HG03135 (cell line): ENCODE results near the gene RPL28.
A peak's percentile ranks its signal among the peaks of the same experiment; 100 is the strongest.

Experiments
- ATAC-seq: cut with Tn5 transposase; IDR thresholded peaks from one replicate; pipeline ENCODE4 v1.9.1; 2021; ENCODE audit warnings: mild to moderate bottlenecking, moderate library complexity; ENCODE audit not compliant: unreplicated experiment

Gene RPL28

DNA sequence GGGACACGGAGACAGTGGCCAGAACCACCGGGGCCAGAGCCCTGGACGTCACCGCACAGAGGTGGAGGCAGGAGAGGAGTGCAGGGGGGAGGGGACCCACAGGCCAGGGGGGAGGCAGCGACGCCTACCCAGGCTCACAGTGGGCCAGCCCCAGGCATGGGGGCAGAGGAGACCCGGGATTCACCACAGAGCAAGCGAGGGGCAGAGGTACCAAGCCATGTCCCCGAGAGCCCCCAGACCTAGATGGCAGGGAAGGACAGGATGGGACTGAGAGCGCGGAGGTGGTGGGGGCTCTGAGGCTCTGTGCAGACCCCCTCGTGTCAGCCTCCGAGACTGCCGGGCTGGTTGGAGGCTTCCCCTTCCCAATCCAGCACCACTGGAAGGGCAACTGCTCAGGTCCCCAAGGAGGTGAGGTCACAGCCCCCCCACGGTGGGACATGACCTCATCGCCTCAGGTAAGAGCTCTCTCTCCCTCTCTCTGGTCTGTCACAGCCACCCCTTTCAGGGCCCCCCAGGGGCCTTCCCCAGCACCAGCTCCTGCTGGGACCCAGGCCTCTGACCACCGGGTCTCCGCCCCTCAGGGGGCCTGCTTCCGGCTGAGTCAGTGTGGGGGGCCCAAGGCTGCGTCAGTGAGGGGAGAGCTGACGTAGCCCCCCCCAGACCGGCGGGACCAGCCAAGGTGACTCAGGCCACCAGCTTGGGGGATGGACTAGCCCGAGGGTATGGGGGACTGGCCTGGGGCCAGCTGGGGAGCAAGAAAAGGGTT, 13.2 kb upstream of the RPL28 start:
- no peak for ATAC-seq

DNA sequence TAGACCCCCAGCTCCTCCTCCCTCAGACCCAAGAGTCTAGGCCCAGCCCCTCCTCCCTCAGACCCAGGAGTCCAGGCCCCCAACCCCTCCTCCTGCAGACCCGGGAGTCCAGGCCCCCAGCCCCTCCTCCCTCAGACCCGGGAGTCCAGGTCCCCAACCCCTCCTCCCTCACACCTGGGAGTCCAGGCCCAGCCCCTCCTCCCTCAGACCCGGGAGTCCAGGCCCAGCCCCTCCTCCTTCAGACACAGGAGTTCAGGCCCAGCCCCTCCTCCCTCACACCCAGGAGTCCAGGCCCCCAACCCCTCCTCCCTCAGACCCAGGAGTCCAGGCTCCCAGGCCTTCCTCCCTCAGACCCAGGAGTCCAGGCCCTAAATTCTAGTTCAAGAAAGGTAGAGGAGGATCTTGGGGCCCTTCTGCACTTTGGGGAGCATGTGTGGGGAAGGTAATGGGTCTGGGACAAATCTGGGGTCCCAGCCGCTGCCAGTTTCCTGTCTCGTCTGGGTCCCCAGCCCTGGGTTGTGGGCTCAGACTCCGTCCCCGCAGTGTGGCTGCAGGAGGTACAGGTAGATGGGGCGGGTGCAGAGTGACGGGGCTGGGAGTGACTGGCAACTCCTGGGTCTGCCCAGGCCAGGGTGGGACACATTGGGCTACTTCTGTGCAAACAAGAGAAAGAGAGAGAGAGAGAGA, 12.3 kb upstream of the RPL28 start:
- ATAC-seq: no peak

DNA sequence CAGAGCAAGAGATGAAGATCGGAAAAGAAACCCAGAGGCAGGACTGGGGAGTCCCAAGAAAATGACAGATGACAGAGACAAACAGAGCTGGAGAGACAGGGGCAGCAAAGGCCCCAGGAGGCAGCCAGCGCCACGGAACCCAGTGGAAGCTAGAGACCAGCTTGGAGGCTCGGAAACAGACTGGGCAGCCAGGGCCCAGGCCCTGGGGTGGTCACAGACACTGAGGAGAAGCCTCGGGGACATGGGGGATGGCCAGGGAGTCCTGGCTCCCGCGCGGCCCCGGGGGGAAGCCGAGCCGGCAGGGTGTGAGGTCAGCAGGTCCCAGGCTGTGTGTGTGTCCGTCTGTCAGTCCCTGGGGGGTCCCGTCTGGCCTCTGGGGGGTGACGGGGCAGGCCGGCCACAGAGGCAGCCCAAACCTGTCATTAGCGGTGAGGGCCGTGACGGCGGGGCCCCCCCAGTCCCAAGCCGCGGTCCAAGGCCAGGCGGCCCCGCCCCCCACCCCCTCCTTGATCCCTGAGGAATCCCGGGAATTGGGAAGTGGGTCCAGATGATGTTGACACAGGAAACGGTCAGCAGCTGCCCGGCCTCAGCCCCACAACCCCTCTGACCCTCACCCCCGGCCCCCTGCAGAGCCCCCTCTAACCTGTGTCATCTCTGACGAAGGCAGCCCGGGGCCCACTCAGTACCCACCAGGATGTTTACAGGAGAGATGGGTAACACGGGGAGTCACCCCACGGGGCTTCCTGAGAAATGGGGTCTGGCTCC, 11.6 kb upstream of the RPL28 start:
- no peak for ATAC-seq

- no peak for ATAC-seq
These were observed 9.3 kb upstream of the RPL28 start, which contains the start of gene TMEM190 for GRCh38 chr19:55376241-55376933. Gene TMEM190, plus strand, starts transcription at chr19:55376826. Its CDS starts 28 bp downstream, at chr19:55376854.

GRCh38 chr19:55377356-55378131, 8.2 kb upstream of the RPL28 start:
- no peak for ATAC-seq

- no peak for ATAC-seq
These were observed 6.6 kb upstream of the RPL28 start for GRCh38 chr19:55379174-55379573.

GRCh38 chr19:55382013-55382412, 3.7 kb upstream of the RPL28 start:
- ATAC-seq: no peak

GRCh38 chr19:55382522-55383054, 3.1 kb upstream of the RPL28 start:
- ATAC-seq: no peak

DNA sequence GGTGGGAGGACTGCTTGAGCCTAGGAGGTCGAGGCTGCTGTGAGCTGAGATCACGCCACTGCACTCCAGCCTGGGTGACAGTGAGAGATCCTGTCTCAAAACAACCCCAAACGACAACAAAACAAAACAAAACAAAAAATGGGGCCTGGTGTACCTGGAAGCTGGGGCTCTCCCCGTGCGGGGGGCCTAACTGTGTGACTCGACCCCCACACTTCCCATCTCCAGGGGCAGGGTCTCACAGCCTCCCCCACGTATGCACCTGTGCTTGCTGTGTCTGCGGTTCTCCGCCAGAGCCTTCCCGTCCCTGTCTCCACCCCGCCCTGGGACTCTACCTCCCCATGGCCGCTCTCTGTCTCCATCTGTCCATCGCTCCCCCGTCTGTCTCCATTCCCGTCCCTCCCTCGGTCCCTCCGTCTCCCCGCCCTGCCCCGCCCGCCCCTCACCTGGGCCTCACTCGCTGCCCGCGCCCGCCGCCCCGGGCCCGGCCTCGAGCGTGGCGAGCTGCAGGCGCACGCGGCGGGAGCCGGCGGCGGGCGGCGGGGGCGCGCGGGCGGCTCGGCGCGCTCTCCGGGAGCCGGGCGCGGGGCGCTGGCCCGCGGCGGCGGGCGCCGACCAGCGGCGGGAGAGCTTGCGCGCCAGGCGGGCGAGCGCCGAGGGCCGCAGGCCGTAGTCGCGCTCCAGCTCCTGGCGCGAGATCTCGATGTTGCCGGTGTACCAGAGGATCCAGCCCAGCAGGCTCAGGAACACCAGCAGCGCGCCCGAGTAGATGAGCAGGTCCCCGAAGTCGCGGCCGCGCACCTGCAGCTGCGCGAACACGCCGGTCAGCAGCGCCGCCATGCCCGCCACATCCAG, 2.2 kb upstream of the RPL28 start:
- no peak for ATAC-seq

GRCh38 chr19:55384131-55384919, 1.4 kb upstream of the RPL28 start, which contains the start of gene TMEM238:
Gene TMEM238, minus strand, starts transcription at chr19:55384292. Its CDS starts 33 bp downstream, at chr19:55384259.
- ATAC-seq: no peak

GRCh38 chr19:55384920-55385723, 610 bp upstream of the RPL28 start:
- peak; percentile 54 for ATAC-seq

GRCh38 chr19:55386493-55386971, 800 bp downstream of the RPL28 start:
- ATAC-seq: no peak

DNA sequence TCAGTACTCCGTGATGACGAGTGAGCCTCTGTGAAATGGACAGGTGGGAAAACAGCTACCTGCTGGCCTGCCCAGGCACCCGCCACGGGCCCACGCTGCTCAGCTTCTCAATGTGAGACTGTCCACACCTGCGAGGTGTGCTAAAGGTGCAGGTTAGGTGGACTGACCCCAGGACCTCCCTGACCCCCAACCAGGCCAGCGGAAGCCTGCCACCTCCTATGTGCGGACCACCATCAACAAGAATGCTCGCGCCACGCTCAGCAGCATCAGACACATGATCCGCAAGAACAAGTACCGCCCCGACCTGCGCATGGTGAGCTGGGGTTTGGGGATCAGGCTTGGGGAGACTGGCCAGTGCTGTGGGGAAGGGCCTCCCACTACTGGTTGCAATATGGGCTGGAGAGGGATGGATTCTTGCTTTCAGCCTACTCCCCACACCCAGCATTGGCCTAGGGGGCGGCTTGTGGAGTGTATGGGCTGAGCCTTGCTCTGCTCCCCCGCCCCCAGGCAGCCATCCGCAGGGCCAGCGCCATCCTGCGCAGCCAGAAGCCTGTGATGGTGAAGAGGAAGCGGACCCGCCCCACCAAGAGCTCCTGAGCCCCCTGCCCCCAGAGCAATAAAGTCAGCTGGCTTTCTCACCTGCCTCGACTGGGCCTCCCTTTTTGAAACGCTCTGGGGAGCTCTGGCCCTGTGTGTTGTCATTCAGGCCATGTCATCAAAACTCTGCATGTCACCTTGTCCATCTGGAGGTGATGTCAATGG, 2.2 kb downstream of the RPL28 start:
- ATAC-seq: no peak

DNA sequence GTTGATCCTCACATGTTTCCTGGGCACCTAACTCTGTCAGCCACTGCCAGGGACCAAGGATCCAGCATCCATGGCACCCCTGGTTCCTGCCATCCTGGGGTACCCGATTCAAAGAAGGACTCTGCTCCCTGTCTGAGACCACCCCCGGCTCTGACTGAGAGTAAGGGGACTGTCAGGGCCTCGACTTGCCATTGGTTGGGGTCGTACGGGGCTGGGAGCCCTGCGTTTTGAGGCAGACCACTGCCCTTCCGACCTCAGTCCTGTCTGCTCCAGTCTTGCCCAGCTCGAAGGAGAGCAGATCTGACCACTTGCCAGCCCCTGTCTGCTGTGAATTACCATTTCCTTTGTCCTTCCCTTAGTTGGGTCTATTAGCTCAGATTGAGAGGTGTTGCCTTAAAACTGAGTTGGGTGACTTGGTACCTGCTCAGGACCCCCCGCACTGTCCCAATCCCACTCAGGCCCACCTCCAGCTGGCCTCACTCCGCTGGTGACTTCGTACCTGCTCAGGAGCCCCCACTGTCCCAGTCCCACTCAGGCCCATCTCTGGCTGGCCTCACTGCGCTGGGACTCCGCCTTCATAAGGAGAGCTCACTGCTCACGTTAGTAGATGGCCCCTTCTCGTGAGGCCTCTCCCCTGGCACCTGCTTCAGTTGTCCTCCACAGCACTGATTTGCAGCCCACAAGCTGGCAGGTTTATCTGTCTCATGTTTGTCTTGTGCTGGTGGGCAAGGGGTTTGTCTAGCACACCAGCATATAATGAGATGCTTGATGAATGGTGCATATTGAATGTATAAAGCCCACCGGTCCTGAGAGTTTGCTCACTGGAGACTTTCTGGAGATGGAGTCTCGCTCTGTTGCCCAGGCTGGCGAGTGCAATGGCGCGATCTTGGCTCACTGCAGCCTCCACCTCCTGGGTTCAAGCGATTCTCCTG, 3.9 kb downstream of the RPL28 start:
- ATAC-seq: no peak

DNA sequence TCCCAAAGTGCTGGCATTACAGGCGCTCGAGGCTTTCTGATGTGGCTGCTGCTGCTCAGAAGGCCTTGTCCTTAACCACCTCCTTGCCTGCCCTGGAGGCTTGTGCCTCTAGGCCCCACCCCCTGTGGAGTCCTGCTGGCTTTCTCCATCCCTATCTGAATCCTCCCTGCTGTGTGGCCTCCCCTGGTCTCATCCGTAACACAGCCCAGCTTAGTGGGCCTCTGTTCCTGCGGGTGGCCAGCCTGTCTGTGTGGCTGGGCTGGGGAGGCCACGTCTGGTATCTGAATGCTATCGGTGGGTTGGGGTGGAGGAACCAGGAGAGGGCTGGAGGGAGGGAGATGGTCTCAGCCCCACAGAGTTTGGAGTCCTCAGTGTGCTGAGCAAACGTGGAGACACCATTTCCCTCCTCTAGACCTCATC, 4.7 kb downstream of the RPL28 start:
- no peak for ATAC-seq
